ENCODE results near the gene DMD. TPM values are rescaled to one million over a fixed set of nuclear protein-coding genes. Genes with fewer than 3 reads are reported as not detected.
"Not testable (repeated sequence)": the region's sequence is repeated elsewhere in the genome, so short reads cannot be mapped to it uniquely, and the experiment has no call there.

DMD gene
- polyA plus RNA-seq, 3 donors: 0.23 TPM; not detected in 2

GRCh38 chrX:31589503-31589902 lies 1621.8 kb downstream of the DMD start:
- intact Hi-C loops (cut with micrococcal nuclease): no loop called here
- Histone ChIP-seq H3K9me3 (replicated peaks in 1 of 2; ENCODE audit: control insufficient read depth in 1 of 2, insufficient read depth in 1 of 2, low read length in 2 of 2) (no peaks in the 10 kb centered on the region), H3K27me3 (ENCODE audit: control insufficient read depth in 2 of 2, insufficient read depth in 2 of 2, low read length in 2 of 2) (no peaks in the 10 kb centered on the region), H3K4me2 (replicated peaks; ENCODE audit: extremely low read depth, low read length, poor library complexity, severe bottlenecking) (no peak overlapping the region), H3K9ac (ENCODE audit: insufficient read depth, low read length, poor library complexity, severe bottlenecking) (no peak overlapping the region), H3K4me1 (ENCODE audit: control insufficient read depth in 1 of 2, insufficient read depth in 2 of 2, low read length in 2 of 2) (no peaks in the 10 kb centered on the region), H3K79me2 (ENCODE audit: insufficient read depth, low read length) (no peaks in the 10 kb centered on the region), H3K36me3 (replicated peaks in 1 of 2; ENCODE audit: control insufficient read depth in 1 of 2, insufficient read depth in 2 of 2, low read length in 2 of 2) (no peaks in the 10 kb centered on the region), H3K27ac (ENCODE audit: low read depth in 1 of 2, low read length in 2 of 2) (no peak overlapping the region), H3K4me3 (replicated peaks in 1 of 3; ENCODE audit: low read depth in 2 of 3, low read length in 3 of 3) (no peak overlapping the region), H2AFZ (ENCODE audit: insufficient read depth, low read depth, low read length, poor library complexity, severe bottlenecking) (no peak overlapping the region), H4K20me1 (ENCODE audit: insufficient read depth, low read length) (no peaks in the 10 kb centered on the region)
- H3K36me3 Mint-ChIP-seq: no peaks in the 10 kb centered on the region
- H3K27ac Mint-ChIP-seq: no peak overlapping the region
- no peaks in the 10 kb centered on the region for H3K27me3 Mint-ChIP-seq (ENCODE audit: low read depth in 3 of 3)
- DNase-seq: no peak
- H3K4me3 Mint-ChIP-seq: no peak overlapping the region
- no CpG with 5 or more reads among the region's 3 CpGs for WGBS (ENCODE audit: insufficient coverage)
- no peaks in the 10 kb centered on the region for H3K4me1 Mint-ChIP-seq
- no peak for TF ChIP-seq CTCF (IDR thresholded peaks at IDR 0.05)
- peaks cover 0 to 2% (median 0%) of the 10 kb centered on the region in 7 donors for H3K9me3 Mint-ChIP-seq

- no peak for DNase-seq
- Mint-ChIP-seq H3K9me3 (peaks cover 0 to 2% (median 0%) of the 10 kb centered on the region in 7 donors), H3K4me1 (no peaks in the 10 kb centered on the region), H3K4me3 (no peak overlapping the region), H3K27me3 (ENCODE audit: low read depth in 3 of 3) (peaks cover 0 to 1% (median 0%) of the 10 kb centered on the region in 3 donors), H3K36me3 (no peaks in the 10 kb centered on the region), H3K27ac (no peak overlapping the region)
- Histone ChIP-seq H3K4me1 (ENCODE audit: control insufficient read depth in 1 of 2, insufficient read depth in 2 of 2, low read length in 2 of 2) (no peaks in the 10 kb centered on the region), H3K27me3 (ENCODE audit: control insufficient read depth in 2 of 2, insufficient read depth in 2 of 2, low read length in 2 of 2) (no peaks in the 10 kb centered on the region), H4K20me1 (ENCODE audit: insufficient read depth, low read length) (no peaks in the 10 kb centered on the region), H2AFZ (ENCODE audit: insufficient read depth, low read depth, low read length, poor library complexity, severe bottlenecking) (no peak overlapping the region), H3K27ac (ENCODE audit: low read depth in 1 of 2, low read length in 2 of 2) (no peak overlapping the region), H3K9ac (ENCODE audit: insufficient read depth, low read length, poor library complexity, severe bottlenecking) (no peak overlapping the region), H3K36me3 (replicated peaks in 1 of 2; ENCODE audit: control insufficient read depth in 1 of 2, insufficient read depth in 2 of 2, low read length in 2 of 2) (no peaks in the 10 kb centered on the region), H3K4me3 (replicated peaks in 1 of 3; ENCODE audit: low read depth in 2 of 3, low read length in 3 of 3) (no peak overlapping the region), H3K79me2 (ENCODE audit: insufficient read depth, low read length) (no peaks in the 10 kb centered on the region), H3K4me2 (replicated peaks; ENCODE audit: extremely low read depth, low read length, poor library complexity, severe bottlenecking) (no peak overlapping the region), H3K9me3 (replicated peaks in 1 of 2; ENCODE audit: control insufficient read depth in 1 of 2, insufficient read depth in 1 of 2, low read length in 2 of 2) (no peaks in the 10 kb centered on the region)
- intact Hi-C loops (cut with micrococcal nuclease): no loop called here
- WGBS (ENCODE audit: insufficient coverage): no CpG with 5 or more reads among the region's 2 CpGs
- no peak for TF ChIP-seq CTCF (IDR thresholded peaks at IDR 0.05)
These were observed 1623.0 kb downstream of the DMD start for GRCh38 chrX:31588355-31588754.

- H3K79me2 ChIP-seq (ENCODE audit: insufficient read depth, low read length); H3K27ac Mint-ChIP-seq; H3K27me3 Mint-ChIP-seq (ENCODE audit: low read depth in 3 of 3); H3K4me1 ChIP-seq (ENCODE audit: control insufficient read depth in 1 of 2, insufficient read depth in 2 of 2, low read length in 2 of 2); H3K27me3 ChIP-seq (ENCODE audit: control insufficient read depth in 2 of 2, insufficient read depth in 2 of 2, low read length in 2 of 2); H3K4me1 Mint-ChIP-seq; H3K4me2 ChIP-seq (replicated peaks; ENCODE audit: extremely low read depth, low read length, poor library complexity, severe bottlenecking); H3K4me3 Mint-ChIP-seq; H3K36me3 Mint-ChIP-seq; H3K9me3 Mint-ChIP-seq; H2AFZ ChIP-seq (ENCODE audit: insufficient read depth, low read depth, low read length, poor library complexity, severe bottlenecking); H3K36me3 ChIP-seq (replicated peaks in 1 of 2; ENCODE audit: control insufficient read depth in 1 of 2, insufficient read depth in 2 of 2, low read length in 2 of 2); H3K9ac ChIP-seq (ENCODE audit: insufficient read depth, low read length, poor library complexity, severe bottlenecking); H3K27ac ChIP-seq (ENCODE audit: low read depth in 1 of 2, low read length in 2 of 2); H4K20me1 ChIP-seq (ENCODE audit: insufficient read depth, low read length); intact Hi-C loops (cut with micrococcal nuclease); DNase-seq; H3K9me3 ChIP-seq (replicated peaks in 1 of 2; ENCODE audit: control insufficient read depth in 1 of 2, insufficient read depth in 1 of 2, low read length in 2 of 2); H3K4me3 ChIP-seq (replicated peaks in 1 of 3; ENCODE audit: low read depth in 2 of 3, low read length in 3 of 3): not testable (repeated sequence)
- no CpG with 5 or more reads among the region's 3 CpGs for WGBS (ENCODE audit: insufficient coverage)
These were observed 1627.5 kb downstream of the DMD start for GRCh38 chrX:31583892-31584291.

Measured in CD14-positive monocyte (primary cell).